ENCODE measurements around the gene NPY.

DNA sequence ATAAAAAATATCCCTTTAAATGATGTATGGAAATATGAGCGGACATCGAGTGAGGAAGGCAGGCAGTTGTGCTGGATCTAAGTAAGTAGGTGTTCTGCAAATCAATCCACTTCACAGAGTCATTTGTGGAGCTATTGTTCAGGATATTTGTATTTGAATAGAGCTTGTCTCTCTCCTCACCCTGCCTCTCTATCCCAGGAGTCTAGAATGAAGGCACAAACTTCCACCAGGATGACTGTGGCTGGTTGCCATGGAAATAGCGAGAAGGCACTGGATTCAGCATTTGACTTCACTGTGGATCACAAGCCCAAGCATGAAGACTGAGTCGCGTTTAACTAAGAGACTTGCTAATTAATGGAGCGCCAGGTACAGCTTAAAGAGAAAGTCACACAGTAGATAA lies 53.2 kb downstream of the NPY start:
- no peak for TF ChIP-seq POLR2A (IDR thresholded peaks at IDR 0.05; ENCODE audit: low read depth)
- TF ChIP-seq, protein P1, sequence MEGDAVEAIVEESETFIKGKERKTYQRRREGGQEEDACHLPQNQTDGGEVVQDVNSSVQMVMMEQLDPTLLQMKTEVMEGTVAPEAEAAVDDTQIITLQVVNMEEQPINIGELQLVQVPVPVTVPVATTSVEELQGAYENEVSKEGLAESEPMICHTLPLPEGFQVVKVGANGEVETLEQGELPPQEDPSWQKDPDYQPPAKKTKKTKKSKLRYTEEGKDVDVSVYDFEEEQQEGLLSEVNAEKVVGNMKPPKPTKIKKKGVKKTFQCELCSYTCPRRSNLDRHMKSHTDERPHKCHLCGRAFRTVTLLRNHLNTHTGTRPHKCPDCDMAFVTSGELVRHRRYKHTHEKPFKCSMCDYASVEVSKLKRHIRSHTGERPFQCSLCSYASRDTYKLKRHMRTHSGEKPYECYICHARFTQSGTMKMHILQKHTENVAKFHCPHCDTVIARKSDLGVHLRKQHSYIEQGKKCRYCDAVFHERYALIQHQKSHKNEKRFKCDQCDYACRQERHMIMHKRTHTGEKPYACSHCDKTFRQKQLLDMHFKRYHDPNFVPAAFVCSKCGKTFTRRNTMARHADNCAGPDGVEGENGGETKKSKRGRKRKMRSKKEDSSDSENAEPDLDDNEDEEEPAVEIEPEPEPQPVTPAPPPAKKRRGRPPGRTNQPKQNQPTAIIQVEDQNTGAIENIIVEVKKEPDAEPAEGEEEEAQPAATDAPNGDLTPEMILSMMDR (IDR thresholded peaks at IDR 0.05) = no peak
